ENCODE results near the gene COMP.

The COMP gene

DNA sequence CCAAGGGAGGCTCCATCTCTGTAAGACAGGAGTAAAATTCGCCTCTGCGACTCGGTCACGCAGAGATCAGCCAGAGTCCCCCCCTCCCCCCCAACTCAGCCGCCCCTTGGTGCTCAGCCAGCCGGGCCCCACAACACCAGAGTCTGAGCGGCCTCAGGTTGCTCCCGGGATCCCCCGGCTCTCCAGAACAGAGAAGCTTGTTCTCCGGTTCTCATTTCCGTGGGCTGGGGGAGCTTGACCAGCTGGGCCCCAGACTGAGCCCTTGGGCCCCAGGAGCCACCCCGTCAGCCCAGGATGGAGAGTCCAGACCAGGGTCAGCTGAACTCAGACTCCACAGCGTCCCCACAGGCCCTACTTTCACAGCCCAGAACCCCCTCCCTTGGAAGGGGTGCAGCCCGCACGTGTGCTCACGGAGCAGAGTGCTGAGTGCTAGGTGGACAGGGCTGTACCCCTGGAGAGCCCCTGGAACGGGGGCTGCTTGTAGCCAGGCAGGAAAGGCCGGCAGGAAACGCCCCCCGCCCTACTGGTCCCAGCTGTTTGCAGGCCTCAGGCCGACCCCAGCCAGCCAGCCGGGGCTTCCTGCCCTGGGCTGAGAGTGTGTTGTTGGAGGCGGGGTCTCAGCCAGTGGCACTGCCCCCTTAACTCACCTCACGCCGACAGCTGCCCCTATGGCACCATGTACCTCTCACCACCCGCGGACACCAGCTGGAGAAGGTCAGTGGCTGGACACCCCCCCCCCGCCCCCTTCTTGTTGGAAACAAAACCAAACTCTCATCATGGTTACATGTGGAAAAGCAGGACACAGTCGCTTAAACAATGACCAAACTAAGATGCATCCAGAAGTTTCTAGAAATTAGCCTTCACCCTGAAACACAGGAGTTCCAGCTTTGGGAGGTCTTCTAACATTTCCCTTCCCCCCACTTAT lies 44.4 kb downstream of the COMP start:
- no peak for DNase-seq (ENCODE audit: low read depth)
- TF ChIP-seq, protein P1, sequence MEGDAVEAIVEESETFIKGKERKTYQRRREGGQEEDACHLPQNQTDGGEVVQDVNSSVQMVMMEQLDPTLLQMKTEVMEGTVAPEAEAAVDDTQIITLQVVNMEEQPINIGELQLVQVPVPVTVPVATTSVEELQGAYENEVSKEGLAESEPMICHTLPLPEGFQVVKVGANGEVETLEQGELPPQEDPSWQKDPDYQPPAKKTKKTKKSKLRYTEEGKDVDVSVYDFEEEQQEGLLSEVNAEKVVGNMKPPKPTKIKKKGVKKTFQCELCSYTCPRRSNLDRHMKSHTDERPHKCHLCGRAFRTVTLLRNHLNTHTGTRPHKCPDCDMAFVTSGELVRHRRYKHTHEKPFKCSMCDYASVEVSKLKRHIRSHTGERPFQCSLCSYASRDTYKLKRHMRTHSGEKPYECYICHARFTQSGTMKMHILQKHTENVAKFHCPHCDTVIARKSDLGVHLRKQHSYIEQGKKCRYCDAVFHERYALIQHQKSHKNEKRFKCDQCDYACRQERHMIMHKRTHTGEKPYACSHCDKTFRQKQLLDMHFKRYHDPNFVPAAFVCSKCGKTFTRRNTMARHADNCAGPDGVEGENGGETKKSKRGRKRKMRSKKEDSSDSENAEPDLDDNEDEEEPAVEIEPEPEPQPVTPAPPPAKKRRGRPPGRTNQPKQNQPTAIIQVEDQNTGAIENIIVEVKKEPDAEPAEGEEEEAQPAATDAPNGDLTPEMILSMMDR (conservative IDR thresholded peaks at IDR 0.05; ENCODE audit: low read length), result no peak

DNA sequence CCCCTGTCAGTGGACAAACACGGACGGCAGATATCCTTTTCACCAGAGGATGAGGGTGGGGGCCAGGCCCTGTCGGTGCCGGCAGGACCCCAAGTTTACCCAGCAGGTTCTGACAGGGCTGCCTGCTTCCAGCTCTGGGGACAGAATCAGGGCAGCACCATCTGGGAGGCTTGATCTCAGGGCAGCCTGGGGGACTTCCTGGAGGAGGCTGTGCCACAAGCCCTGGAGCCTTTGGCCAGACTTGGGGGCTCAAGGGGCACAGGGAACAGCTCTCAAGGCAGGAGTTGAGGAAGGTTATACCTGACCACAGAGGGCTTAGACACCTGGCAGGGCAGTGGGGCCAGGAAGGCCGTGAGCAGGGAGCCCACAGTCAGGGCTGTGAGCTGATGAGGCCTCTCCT lies 45.2 kb downstream of the COMP start:
- no peak overlapping the region for H3K4me3 ChIP-seq (ENCODE audit: low read length)
- TF ChIP-seq, protein P1 (conservative IDR thresholded peaks at IDR 0.05; ENCODE audit: low read length), result no peak
- DNase-seq (ENCODE audit: low read depth), result no peak

More for the DNA sequence above, 44.4 kb downstream of the COMP start:
- H3K4me3 ChIP-seq (ENCODE audit: low read length), result no peak overlapping the region

DNA sequence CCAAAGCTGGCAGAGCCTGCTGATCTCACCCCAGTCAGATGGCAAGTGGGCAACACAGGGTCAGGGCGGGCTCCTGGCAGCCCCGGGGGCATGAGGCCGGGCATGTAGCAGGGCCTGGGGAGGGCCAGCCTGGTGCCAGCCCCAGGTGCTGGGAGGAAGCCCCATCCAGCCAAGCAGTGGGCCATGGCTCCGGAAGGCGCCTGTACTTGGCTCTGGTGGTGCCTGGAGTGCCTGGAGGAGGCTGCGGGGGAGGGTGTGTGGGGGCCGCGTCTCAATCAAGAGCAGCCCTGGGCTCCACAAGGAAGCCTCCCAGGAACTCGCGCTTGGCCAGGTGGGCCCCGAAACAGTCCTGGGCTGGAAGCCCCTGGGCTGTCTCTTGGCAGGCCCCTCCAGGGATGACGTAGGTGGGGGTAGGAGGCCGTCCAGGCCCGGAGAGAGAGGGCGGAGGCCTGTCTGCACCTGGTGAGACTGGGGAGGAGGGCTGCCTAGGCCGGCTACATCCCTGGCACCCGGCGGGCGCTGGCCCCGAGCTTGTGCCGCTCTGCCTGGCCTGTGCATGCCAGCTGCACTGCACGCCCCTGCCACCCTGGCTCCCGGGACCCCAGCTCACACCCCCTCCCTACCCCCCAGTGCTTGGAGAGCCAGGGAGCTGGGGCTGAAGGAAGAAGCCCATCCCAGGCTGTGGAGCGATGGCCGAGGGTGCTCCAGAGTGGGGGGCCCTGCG lies 45.9 kb downstream of the COMP start:
- DNase-seq (ENCODE audit: low read depth), result no peak
- no peak overlapping the region for H3K4me3 ChIP-seq (ENCODE audit: low read length)
- TF ChIP-seq, protein P1 (conservative IDR thresholded peaks at IDR 0.05; ENCODE audit: low read length), result no peak

DNA sequence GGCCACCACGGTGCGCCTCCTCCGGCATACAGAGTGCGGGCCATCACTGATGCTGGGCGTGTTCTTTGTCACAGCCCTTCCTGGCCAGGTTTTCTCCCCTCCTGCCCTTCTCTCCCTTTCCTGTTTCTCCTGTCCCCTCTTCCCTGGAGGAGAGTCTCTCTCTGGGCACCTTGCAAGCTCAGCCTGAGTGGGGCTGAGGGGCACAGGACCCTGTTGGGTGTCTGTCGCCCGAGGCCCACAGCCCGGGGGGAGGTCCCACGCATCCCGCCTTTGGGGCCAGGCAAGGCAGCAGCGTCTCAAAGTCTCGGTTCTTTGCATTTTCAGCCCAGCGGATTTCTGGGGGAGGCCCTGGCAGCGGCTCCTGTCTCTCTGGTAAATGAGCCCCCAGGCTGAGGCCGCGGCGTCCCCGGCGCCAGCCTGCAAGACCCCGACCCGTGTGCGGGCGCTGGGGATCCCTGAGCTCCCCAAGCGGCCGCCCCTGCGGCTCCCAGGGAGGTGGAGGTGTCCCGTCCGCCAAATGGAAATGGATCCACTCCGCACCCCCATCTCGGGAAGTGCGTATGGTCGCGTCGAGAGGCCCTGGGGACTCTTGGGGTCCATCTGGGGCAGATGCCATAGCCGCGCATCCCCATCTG lies 47.2 kb downstream of the COMP start:
- TF ChIP-seq, protein P1 (conservative IDR thresholded peaks at IDR 0.05; ENCODE audit: low read length), result no peak
- H3K4me3 ChIP-seq (ENCODE audit: low read length), result no peak overlapping the region
- DNase-seq (ENCODE audit: low read depth), result no peak

DNA sequence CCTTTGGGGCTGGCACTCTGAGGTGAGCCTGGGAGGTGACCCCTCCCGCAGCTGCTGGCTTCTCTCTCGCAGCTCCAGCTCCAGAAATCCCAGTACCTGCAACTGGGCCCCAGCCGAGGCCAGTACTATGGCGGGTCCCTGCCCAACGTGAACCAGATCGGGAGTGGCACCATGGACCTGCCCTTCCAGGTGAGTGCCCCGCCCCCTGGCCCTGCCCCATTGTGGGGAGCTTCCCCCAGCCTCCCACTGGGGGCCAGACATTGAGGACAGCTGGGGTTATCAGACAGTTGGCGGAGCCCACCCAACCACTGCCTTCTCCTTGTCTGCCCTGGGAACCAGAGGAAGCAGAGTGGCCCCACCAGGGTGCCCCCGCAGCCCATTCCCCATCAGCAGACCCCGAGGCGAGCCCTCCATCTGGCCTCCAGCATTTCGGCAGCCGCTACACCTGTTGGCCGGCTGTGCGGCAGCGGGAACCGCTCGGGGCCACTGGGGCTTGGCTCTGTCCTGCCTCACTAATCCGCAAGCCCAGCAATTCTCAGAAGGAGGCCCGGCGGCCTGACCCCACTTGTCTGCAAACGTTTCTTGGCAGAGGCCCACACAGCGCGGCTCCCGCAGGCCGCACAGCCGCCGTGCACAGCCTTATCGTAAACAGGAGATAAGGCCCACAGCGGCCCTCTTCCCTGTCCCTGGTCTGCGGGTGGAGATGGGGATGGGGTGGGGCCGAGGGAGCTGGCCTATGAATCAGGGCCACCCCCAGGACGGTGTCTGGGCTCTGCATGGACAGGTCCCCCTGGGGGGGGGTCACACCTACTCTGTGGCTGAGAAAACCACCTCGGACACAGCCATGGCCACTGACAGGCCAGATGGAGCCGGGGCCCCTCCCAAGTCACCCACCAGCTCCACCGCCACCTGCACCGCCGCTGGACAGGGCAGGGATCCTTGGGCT lies 48.0 kb downstream of the COMP start:
- TF ChIP-seq, protein P1 (conservative IDR thresholded peaks at IDR 0.05; ENCODE audit: low read length), result no peak
- no peak overlapping the region for H3K4me3 ChIP-seq (ENCODE audit: low read length)
- DNase-seq (ENCODE audit: low read depth), result no peak

DNA sequence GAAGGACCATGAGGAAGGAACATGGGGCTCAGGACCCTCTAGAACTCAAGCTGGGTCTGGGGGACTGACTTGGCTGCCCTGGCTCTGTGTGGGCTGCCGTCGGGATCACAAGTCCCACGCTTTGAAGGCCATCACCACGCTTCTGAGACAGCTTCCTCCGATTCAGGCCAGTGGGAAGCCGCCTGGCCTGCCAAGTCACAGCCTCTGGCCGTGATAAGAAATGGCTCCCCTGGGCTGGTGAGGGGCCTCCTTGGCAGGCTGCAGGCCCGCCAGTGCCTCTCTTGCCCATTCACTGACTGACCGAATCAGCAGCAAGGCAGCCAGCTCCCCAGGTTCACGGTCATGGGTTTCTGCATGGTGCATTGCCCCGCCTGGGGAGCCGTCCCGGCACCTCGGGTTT lies 48.8 kb downstream of the COMP start:
- DNase-seq (ENCODE audit: low read depth), result no peak
- H3K4me3 ChIP-seq (ENCODE audit: low read length), result no peak overlapping the region
- TF ChIP-seq, protein P1 (conservative IDR thresholded peaks at IDR 0.05; ENCODE audit: low read length), result no peak

Measured in AG10803 (cell line).